Measurements from ENCODE around the gene NFE2L3. TPM values are rescaled to one million over a fixed set of nuclear protein-coding genes. Genes with fewer than 3 reads are reported as not detected.

NFE2L3 gene
- total and polyA plus RNA-seq, 2 of the 8 experiments (the other 6 are each of a cell fraction or from before 2014, with no cell fraction given): 64.9 to 76.5 TPM

DNA sequence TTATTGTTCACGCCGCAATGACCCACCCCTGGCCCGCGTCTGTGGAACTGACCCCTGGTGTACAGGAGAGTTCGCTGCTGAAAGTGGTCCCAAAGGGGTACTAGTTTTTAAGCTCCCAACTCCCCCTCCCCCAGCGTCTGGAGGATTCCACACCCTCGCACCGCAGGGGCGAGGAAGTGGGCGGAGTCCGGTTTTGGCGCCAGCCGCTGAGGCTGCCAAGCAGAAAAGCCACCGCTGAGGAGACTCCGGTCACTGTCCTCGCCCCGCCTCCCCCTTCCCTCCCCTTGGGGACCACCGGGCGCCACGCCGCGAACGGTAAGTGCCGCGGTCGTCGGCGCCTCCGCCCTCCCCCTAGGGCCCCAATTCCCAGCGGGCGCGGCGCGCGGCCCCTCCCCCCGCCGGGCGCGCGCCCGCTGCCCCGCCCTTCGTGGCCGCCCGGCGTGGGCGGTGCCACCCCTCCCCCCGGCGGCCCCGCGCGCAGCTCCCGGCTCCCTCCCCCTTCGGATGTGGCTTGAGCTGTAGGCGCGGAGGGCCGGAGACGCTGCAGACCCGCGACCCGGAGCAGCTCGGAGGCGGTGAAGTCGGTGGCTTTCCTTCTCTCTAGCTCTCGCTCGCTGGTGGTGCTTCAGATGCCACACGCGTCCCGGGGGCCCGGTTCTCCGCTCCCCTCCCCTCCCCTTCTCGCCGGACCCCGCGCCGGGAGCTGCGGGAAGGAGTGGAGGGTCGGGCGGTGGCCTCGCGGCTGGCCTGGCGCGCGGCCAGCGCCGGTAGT is 49.4 kb downstream of the NFE2L3 start, which contains the start of gene CBX3 (continued):
- no peak for TF ChIP-seq SIRT6 (IDR thresholded peaks at IDR 0.05; ENCODE audit: low read length)
- TF ChIP-seq SP1 (IDR thresholded peaks at IDR 0.05; ENCODE audit: low read depth, low read length): peak; percentile 57; the same call in 1 of the 2 replicates
- peak; percentile 86 for TF ChIP-seq TAF1 (IDR thresholded peaks at IDR 0.05; ENCODE audit: low read depth, low read length)
- TF ChIP-seq CBX5 (IDR thresholded peaks at IDR 0.05; ENCODE audit: low read depth, low read length): no peak
- TF ChIP-seq TAF7 (optimal IDR thresholded peaks at IDR 0.05; ENCODE audit: borderline replicate concordance, low read depth, low read length): peak; percentile 78
- no peak for TF ChIP-seq RAD21 (IDR thresholded peaks at IDR 0.05 in 1 of 2, conservative IDR thresholded peaks at IDR 0.05 in 1 of 2; ENCODE audit: low read depth in 2 of 2, low read length in 2 of 2)
- 0 out of 2 replicates have a peak, but pooled peaks have one; percentile 5 for TF ChIP-seq KDM1A (IDR thresholded peaks at IDR 0.05; ENCODE audit: borderline replicate concordance, low read length)
- no peak for TF ChIP-seq SIX5 (IDR thresholded peaks at IDR 0.05; ENCODE audit: low read depth, low read length)
- TF ChIP-seq BACH1 (IDR thresholded peaks at IDR 0.05; ENCODE audit: low read length): 0 out of 2 replicates have a peak, but pooled peaks have one; percentile 11
- TF ChIP-seq PHF8 (conservative IDR thresholded peaks at IDR 0.05; ENCODE audit: low read depth, low read length): peak; percentile 75; the same call in 1 of the 2 replicates
- TF ChIP-seq, protein P1, sequence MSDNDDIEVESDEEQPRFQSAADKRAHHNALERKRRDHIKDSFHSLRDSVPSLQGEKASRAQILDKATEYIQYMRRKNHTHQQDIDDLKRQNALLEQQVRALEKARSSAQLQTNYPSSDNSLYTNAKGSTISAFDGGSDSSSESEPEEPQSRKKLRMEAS (IDR thresholded peaks at IDR 0.05): peak; percentile 59; the same call in 1 of the 2 replicates
- no peak for TF ChIP-seq RNF2 (IDR thresholded peaks at IDR 0.05; ENCODE audit: borderline replicate concordance, low read depth, low read length, missing control alignments, poor library complexity, severe bottlenecking)
- peak; percentile 83 for TF ChIP-seq ASH2L (IDR thresholded peaks at IDR 0.05; ENCODE audit: low read length)
- no peak for TF ChIP-seq SUZ12 (IDR thresholded peaks at IDR 0.05; ENCODE audit: low read length)
- TF ChIP-seq JUND (IDR thresholded peaks at IDR 0.05; ENCODE audit: low read length): no peak
- peak; percentile 74; the same call in 1 of the 2 replicates for TF ChIP-seq POLR2AphosphoS5 (IDR thresholded peaks at IDR 0.05; ENCODE audit: low read depth, low read length)
- TF ChIP-seq CREB1 (IDR thresholded peaks at IDR 0.05): 0 out of 2 replicates have a peak, but pooled peaks have one; percentile 45
- peak; percentile 85 for TF ChIP-seq TBP (IDR thresholded peaks at IDR 0.05; ENCODE audit: low read depth, low read length)
- TF ChIP-seq, protein P2, sequence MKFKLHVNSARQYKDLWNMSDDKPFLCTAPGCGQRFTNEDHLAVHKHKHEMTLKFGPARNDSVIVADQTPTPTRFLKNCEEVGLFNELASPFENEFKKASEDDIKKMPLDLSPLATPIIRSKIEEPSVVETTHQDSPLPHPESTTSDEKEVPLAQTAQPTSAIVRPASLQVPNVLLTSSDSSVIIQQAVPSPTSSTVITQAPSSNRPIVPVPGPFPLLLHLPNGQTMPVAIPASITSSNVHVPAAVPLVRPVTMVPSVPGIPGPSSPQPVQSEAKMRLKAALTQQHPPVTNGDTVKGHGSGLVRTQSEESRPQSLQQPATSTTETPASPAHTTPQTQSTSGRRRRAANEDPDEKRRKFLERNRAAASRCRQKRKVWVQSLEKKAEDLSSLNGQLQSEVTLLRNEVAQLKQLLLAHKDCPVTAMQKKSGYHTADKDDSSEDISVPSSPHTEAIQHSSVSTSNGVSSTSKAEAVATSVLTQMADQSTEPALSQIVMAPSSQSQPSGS (IDR thresholded peaks at IDR 0.05; ENCODE audit: low read length): 0 out of 2 replicates have a peak, but pooled peaks have one; percentile 21
